Subcutaneous adipose tissue (tissue), 4 donors: ENCODE data around the gene ADAMTS20. TPM values are rescaled to one million over a fixed set of nuclear protein-coding genes. Genes with fewer than 3 reads are reported as not detected.

ENCODE experiments used
- total RNA-seq, 4 donors: library from RNA; depleted of rRNA; stranded (reverse); fragments of >200 nt; gene quantifications; one replicate each; pipeline ENCODE4 v1.1.0, GENCODE V29; 2016
- TF ChIP-seq, protein P1 (sequence below): fragments of 450-650 bp; IDR thresholded peaks from one replicate; pipeline ENCODE4 v1.5.1; 2016; ENCODE audit warnings: low read depth, mild to moderate bottlenecking, control low read depth, antibody characterized with exemption, moderate library complexity

ADAMTS20 gene
- total RNA-seq, 4 donors from 2014 or later: not detected

DNA sequence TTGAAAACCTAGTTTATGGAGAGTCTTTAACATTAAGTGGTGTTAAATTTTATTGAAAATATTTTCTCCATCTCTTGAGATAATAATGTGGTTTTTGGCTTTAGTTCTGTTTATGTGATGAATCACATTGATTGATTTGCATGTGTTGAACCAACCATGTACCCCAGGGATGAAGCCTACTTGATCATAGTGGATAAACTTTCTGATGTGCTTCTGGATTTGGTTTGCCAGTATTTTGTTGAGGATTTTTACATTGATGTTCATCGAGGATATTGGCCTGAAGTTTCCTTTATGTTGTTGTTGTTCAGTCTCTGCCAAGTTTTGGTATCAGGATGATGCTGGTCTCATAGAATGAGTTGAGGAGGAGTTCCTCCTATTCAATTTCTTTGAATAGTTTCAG, 222.6 kb downstream of the ADAMTS20 start:
- TF ChIP-seq, protein P1, sequence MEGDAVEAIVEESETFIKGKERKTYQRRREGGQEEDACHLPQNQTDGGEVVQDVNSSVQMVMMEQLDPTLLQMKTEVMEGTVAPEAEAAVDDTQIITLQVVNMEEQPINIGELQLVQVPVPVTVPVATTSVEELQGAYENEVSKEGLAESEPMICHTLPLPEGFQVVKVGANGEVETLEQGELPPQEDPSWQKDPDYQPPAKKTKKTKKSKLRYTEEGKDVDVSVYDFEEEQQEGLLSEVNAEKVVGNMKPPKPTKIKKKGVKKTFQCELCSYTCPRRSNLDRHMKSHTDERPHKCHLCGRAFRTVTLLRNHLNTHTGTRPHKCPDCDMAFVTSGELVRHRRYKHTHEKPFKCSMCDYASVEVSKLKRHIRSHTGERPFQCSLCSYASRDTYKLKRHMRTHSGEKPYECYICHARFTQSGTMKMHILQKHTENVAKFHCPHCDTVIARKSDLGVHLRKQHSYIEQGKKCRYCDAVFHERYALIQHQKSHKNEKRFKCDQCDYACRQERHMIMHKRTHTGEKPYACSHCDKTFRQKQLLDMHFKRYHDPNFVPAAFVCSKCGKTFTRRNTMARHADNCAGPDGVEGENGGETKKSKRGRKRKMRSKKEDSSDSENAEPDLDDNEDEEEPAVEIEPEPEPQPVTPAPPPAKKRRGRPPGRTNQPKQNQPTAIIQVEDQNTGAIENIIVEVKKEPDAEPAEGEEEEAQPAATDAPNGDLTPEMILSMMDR: no peak

DNA sequence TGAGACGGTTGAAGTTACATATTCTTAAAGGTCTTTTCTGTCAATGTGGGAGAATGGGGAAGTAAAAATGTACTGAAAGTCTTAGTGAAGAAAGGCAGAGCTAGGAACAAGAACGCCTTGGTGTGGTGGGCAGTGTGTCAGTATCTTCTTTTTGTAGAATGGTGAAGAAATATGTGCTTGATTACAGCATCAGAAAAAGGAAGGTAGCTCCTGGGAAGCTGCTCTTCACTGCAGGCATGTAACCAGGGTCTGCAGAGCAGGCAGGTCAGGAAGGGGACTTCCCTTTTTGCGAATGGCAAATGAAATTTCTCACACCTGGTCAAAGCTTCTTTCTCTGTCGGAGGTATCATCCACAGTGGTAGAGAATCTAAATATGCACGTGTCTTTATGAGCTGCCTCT, 226.2 kb downstream of the ADAMTS20 start:
- TF ChIP-seq, protein P1: no peak

DNA sequence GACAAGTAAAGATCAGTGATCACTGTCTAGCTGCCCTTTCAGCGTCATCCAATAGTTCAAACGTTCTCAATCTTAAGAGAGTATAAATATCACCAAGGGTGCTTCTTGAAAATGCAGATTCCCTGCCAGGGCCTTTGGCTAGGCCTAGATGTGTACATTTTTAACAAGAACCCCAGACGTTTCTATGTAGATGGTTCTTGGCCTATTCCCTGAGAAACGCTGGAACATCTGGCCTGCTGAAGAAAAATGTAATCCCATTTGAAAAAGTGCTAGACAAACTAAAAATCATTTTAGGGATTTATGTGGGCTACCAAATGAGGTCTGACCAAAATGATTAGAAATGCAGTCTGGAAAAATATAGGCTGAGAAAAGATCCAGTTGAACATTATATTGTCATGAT, 231.7 kb downstream of the ADAMTS20 start:
- TF ChIP-seq, protein P1: no peak

DNA sequence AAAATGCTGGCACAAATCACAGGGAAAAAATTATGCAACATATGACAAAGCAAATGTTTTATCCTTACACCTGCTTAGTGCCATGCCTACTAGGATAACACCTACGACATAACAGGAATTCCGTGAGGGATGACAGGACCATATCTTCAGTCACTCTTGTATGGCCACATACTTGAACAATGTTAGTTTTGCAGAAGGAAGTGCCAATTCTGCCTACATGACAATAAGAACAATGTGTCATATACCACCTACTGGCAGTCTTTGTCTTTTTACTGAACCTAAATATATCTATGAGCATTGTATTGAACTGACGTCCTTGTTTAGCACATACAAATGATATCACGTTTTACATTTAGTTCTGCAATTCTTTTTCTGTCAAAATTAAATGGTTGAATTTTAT, 234.0 kb downstream of the ADAMTS20 start:
- TF ChIP-seq, protein P1: no peak

DNA sequence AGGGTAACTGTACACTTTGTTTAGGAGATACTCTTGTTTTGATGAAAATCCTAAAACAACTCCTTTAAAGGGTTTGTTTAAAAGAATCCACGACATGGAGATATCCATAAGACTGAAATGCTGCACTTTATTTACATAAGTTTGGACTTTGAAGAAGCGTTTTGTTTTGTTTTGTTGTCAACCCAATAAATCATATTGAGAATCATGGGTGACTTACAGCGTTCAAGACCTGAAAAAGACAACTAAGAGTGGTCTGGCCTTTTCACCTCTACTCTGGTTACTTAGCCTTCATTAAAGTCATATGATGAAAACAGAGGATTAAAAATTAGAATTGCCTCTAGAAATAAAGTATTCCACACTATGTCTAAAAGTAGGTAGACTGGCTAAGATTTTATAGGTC, 234.8 kb downstream of the ADAMTS20 start:
- TF ChIP-seq, protein P1: no peak

DNA sequence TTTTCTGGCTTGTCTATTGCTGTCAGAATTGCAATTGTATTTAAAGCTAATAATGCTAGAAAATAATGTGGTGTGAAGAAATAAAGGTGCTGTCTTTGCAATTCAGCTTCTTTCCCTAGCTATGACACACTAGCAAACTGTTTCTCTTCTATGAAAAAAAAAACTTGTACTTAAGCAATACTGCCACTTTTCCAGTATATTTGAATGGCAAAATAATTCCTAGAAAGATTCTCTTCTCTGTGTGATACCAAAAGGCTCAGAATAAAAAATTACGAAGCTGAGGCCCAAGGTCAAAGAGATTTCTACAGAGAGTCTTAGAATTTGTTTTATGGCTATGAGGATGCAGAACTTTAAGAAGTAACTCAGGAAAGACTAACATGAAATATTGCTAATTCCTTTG, 235.5 kb downstream of the ADAMTS20 start:
- TF ChIP-seq, protein P1: no peak

DNA sequence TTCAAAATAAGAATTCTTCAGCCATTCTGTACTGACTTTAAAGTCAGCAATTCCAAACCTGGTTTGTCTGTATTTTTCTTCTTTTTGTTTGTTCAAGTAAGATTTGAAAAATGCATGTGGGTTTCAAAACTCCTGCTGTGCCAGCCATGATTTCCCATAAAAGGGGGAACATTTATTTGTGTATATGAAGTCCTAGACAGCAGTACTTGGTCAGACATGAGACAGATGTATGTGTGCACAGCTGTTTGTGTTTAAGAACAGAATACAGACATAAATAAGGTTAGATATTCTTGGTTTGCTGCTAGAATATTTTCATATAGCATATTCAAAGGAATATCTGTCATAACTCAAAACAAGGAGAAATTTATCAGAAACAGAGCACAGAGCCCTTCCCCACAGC, 236.0 kb downstream of the ADAMTS20 start:
- TF ChIP-seq, protein P1: no peak
